Fibroblast of mammary gland (primary cell): ENCODE results near the gene MLPH.

Source experiments
- DNase-seq: peaks from one replicate; pipeline ENCODE4 v3.0.0-alpha.2; 2010; ENCODE audit warnings: low read depth
- H3K4me3 ChIP-seq: 2 replicates; pipeline ENCODE4 v1.5.1; 2011; ENCODE audit warnings: low read depth, mild to moderate bottlenecking, low read length, moderate library complexity; ENCODE audit not compliant: control insufficient read depth
- TF ChIP-seq, protein P1 (sequence below): conservative IDR thresholded peaks from 2 replicates; pipeline ENCODE4 v1.5.1; 2011; ENCODE audit warnings: low read depth, low read length, inconsistent platforms; ENCODE audit not compliant: control insufficient read depth, insufficient read depth

The MLPH gene

DNA sequence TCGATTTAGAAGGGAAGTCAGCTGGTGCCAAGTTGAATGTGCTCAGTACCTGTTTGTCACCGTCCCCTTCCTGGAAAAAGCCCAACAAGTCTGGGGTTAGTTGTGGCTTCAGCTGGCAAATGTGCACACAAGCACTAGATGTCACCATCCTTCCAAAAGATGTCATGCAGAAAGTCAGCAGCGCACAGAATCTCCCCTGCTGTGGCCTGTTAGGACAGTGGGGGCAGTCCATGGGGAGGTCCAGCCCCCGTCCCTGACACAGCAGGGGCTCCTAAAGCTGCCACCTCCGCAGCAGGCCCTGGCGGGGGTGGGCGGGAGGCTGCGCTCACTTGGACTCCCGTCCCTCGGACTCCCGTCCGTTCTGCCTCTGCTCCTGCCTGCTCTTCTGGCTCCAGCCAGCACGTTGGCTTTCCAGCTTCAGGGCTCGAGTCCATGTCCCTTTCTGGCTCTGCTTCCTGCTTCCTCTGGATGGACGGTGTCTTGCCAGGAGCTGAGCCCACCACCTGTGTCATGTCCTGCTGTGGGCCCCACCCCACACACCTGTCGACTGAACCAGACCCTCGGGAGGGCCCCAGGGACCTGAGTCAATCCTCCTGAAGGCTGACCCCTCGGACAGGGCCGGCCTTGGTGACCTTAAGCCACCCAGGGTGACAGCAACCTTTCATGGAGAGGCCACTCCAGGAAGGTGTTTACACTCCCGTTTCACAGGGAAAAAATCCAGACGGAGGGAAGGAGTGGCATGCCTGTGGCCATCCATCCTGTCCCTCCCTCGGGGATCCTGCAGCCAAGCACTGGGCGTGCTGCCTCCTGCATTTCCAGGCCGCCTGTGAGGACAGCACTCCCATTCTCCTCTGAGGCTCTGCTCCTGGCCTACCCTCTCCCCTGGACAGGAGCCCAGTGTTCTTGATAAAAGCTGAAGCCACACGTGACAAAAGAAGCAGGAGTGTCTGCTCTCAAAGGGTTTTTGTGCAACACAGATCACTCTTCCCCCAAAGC is 95.0 kb downstream of the MLPH start:
- peak; percentile 73 for DNase-seq
- no peak overlapping the region for H3K4me3 ChIP-seq

DNA sequence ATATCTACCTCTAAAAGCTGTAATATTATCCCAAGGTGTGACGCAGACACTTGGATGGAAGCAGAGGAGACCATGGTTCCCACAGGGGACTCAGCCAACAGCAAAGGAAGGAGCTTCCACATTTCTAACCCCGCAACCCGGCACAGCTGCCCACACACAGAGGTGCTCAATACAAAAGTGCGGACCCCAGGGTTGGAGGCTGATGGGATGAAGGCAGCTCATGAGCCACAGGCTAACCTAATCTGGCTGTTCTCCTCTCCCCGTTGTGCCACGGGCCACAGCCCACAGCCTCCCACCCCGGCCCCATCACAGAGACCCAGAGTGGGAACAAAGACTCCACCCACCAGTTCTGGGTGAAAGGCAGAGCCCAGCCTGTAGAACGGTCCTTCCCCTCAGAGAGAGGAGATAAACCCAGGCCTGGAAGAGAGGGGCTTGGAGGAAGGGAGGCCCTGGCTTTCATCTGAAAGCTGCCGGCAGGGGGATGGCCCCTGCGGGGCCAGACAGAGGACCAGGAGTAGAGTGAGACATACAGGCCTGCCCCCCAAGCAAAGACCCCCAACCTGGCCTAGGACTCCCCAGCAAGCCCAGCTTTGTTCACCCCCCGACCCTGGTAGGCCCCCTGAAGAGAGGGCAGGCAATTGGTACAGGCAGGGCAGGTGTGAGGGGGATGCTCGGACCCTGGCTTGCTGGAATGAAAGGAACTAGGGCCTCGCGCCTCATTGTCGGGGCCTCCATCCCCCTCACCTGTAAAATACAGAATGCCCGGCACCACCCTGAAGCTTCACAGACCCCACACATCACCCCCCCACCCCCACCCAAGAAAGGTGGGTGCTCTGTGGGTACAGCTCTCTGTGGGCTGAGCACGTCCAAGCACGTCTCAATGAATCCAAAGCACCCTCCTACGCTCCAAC is 96.6 kb downstream of the MLPH start:
- H3K4me3 ChIP-seq = no peak overlapping the region
- no peak for DNase-seq
- TF ChIP-seq, protein P1, sequence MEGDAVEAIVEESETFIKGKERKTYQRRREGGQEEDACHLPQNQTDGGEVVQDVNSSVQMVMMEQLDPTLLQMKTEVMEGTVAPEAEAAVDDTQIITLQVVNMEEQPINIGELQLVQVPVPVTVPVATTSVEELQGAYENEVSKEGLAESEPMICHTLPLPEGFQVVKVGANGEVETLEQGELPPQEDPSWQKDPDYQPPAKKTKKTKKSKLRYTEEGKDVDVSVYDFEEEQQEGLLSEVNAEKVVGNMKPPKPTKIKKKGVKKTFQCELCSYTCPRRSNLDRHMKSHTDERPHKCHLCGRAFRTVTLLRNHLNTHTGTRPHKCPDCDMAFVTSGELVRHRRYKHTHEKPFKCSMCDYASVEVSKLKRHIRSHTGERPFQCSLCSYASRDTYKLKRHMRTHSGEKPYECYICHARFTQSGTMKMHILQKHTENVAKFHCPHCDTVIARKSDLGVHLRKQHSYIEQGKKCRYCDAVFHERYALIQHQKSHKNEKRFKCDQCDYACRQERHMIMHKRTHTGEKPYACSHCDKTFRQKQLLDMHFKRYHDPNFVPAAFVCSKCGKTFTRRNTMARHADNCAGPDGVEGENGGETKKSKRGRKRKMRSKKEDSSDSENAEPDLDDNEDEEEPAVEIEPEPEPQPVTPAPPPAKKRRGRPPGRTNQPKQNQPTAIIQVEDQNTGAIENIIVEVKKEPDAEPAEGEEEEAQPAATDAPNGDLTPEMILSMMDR = no peak

More for the DNA sequence above, 95.0 kb downstream of the MLPH start:
- TF ChIP-seq, protein P1 = peak; percentile 49

DNA sequence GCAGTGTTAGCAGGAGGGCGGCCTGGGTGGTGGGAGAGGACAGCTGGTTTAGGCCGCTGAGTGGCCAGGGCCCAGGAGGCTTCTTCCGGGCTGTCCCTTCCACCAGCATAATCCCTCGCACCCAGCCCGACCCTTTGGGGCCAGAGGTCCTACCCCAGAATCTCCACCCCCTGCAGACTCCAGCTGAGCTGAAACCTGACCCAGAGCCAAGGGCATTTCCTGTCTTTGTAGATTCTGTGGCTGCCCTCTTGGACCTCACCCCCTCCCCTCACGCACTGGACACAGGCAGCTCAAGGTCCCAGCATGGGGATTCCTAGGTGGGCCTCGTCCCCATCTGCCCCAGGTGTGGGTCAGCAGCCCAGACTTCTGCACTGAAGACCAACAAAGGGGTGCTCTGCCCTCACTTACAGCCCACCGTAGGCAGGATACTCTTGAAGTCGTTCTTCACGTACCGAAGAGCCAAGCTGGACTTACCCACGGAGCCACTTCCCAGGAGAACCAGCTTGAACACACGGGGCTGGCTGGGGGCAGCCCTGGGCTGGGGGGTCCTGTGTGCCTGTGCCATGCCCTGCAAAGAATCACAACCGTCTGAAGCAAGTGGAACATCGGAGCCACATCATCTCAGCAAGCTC is 98.7 kb downstream of the MLPH start:
- H3K4me3 ChIP-seq = no peak overlapping the region
- DNase-seq = no peak
- TF ChIP-seq, protein P1 = no peak

DNA sequence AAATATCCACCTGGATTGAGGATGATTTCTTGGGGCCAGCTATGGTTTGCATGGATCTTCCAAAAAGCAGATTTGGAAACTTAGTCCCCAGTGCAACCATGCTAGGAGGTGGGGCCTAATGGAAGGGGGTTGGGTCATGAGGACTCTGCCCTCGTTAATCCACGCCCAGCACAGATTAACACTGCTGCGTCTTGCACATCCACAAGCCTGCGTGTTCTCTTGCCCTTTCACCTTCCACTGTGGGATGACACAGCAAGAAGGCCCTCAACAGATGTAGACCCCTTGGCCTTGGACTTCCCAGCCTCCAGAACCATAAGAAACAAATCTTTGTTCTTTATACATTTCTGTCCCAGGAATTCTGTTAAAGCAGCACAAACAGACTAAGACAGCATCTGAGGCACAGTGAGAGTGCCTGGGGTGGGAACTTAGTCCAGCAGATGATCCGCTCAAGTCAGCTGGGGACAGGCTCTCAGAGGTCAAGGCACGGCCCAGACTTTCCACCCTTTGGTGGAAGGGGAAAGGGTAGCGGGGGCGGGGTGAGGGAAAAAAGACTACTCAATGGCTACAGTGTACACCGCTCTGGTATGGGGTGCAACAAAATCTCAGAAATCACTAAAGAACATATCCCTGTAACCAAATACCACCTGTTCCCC is 101.1 kb downstream of the MLPH start:
- DNase-seq = no peak
- TF ChIP-seq, protein P1 = no peak
- no peak overlapping the region for H3K4me3 ChIP-seq

DNA sequence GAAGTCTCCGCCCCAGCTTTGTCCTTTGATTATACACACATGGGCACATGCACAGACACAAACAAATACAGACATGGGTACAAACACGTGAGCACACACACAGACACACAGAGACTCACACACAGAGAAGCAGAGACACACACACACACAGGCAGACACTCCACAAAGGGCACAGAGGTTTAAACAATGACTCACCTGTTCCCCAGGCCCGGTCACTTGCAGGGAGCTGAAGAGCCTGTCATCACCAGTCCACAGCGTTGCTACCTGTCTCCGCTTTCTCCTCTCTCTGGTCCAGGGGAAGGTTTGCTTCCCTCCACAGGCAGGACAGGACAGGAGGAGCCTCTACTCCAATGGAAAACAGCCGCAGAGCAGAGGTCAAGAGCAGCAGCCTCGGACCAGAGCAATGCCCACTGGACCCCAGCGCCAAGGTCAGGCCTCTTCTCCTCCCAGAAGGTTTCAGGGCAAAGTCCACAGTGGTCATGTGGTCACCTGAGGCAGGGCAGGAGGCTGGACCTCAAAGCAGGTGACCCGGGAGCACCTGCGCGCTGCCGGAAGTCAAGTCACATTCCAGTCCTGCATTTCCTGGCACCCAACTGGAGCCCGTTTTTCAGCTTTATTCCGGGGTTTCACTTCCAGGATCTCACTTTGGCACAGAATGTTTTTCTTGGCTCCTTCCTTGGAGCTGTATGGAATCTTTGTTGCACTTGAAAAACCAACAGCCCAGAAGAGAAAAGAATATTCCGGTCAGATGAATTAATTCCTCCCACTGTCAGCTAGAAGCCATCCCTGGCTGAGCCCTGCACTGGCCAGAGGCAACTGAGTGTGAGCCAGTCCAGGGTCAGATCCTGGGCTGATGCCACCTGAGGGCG is 103.5 kb downstream of the MLPH start, which contains the start of gene RAB17:
Gene RAB17 (minus strand): TSS at position 463 of the 869 bp plus-strand sequence. CDS start 4,580 bp downstream, outside the sequence.
- TF ChIP-seq, protein P1 = no peak
- no peak for DNase-seq
- no peak within 1 kb of the TSS for H3K4me3 ChIP-seq
